Hepatocyte (in vitro differentiated cells): ENCODE results near the gene DPP10.
"Not testable (repeated sequence)": the region's sequence is repeated elsewhere in the genome, so short reads cannot be mapped to it uniquely, and the experiment has no call there.

Source experiments
- CTCF ChIP-seq: fragments of 200-600 bp; sonication (generic); IDR thresholded peaks from 2 replicates; pipeline ENCODE4 v1.5.1; 2016; ENCODE audit warnings: antibody characterized with exemption, mild to moderate bottlenecking; ENCODE audit not compliant: poor library complexity
- EZH2 ChIP-seq: fragments of 200-600 bp; sonication (generic); IDR thresholded peaks from 2 replicates; pipeline ENCODE4 v1.6.1; 2016; ENCODE audit warnings: antibody characterized with exemption, mild to moderate bottlenecking, borderline replicate concordance
- EZH2phosphoT487 ChIP-seq: fragments of 200-600 bp; sonication (generic); IDR thresholded peaks from one replicate; pipeline ENCODE4 v1.6.1; 2018; ENCODE audit warnings: antibody characterized with exemption, mild to moderate bottlenecking, low read depth, moderate library complexity; ENCODE audit not compliant: unreplicated experiment, severe bottlenecking

GRCh38 chr2:115004321-115004720, 561.9 kb downstream of the DPP10 start:
- not testable (repeated sequence) for TF ChIP-seq CTCF, EZH2, EZH2phosphoT487
